Left ventricle myocardium inferior (tissue), 1 donor: ENCODE results near the gene S100A3. TPM values are rescaled to one million over a fixed set of nuclear protein-coding genes. Genes with fewer than 3 reads are reported as not detected.

ENCODE experiments used
- DNase-seq: peaks from one replicate; pipeline ENCODE4 v3.0.0-alpha.2; 2020
- H3K27ac ChIP-seq: fragments of 200-600 bp; replicated peaks from 2 replicates; pipeline ENCODE4 v1.8.0; 2021
- H3K27me3 ChIP-seq: fragments of 200-600 bp; 2 replicates; pipeline ENCODE4 v1.8.0; 2021; ENCODE audit warnings: low read depth
- H3K36me3 ChIP-seq: fragments of 200-600 bp; 2 replicates; pipeline ENCODE4 v1.8.0; 2021
- H3K4me1 ChIP-seq: fragments of 200-600 bp; 2 replicates; pipeline ENCODE4 v1.8.0; 2021
- H3K4me3 ChIP-seq: fragments of 200-600 bp; 2 replicates; pipeline ENCODE4 v1.8.0; 2021; ENCODE audit warnings: mild to moderate bottlenecking, moderate library complexity
- H3K9me3 ChIP-seq: fragments of 200-600 bp; replicated peaks from 2 replicates; pipeline ENCODE4 v1.8.0; 2021
- CTCF ChIP-seq: fragments of 200-600 bp; IDR thresholded peaks from 2 replicates; pipeline ENCODE4 v1.8.0; 2021; ENCODE audit warnings: antibody characterized with exemption, mild to moderate bottlenecking, borderline replicate concordance
- intact Hi-C: fragments of 100-400 bp; cut with micrococcal nuclease; formaldehyde crosslinking; loops from one replicate; pipeline ENCODE4 v1.11.0; 2022
- total RNA-seq: library from RNA; stranded (reverse); fragmentation: NEBNext Ultra II Directional; extraction: Animal tissue kit (Norgen Biotek cat#: 25700); gene quantifications from one replicate; pipeline ENCODE4 v1.2.1, GENCODE V29; 2021
- donor health status: DM: no; HTN: yes; CAD: no; lungs with severe emphysema.

Gene S100A3
- total RNA-seq, 1 donor from 2014 or later: 0.36 TPM

DNA sequence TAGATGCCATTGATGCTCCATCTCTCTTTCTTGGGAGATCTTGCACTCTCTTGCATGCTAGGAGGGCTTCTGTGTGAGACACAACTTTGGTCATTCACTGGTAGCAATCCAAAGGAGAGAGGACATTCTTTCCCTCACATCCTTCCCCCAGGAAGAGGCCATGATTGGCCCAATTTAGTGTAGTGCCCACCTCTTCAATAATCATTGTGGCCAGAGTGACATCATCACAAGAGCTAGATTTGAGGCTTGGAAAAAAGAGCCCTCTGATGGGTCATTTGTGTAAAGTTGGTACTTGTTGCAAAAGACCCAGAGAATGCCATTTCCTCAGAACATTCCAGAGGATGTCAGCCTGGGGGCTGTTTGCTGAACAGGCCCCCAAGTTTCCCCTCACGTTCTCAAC, 43.5 kb downstream of the S100A3 start:
- no peak overlapping the region for H3K27ac ChIP-seq

GRCh38 chr1:153503766-153504165, 45.3 kb downstream of the S100A3 start:
- Histone ChIP-seq H3K27ac (no peak overlapping the region), H3K36me3 (no peaks in the 10 kb centered on the region), H3K4me3 (no peak overlapping the region), H3K27me3 (no peaks in the 10 kb centered on the region), H3K9me3 (no peaks in the 10 kb centered on the region), H3K4me1 (peaks cover 25% of the 10 kb centered on the region)
- DNase-seq: no peak
- intact Hi-C loops: no loop called here
- no peak for TF ChIP-seq CTCF

More for the DNA sequence above, 43.5 kb downstream of the S100A3 start:
- no peak for DNase-seq
- Histone ChIP-seq H3K4me3 (no peak overlapping the region), H3K9me3 (no peaks in the 10 kb centered on the region), H3K27me3 (no peaks in the 10 kb centered on the region), H3K4me1 (peaks cover 25% of the 10 kb centered on the region), H3K36me3 (no peaks in the 10 kb centered on the region)
- intact Hi-C loops: no loop called here
- no peak for TF ChIP-seq CTCF

GRCh38 chr1:153498746-153499145, 50.3 kb downstream of the S100A3 start:
- Histone ChIP-seq H3K27ac (no peak overlapping the region), H3K36me3 (no peaks in the 10 kb centered on the region), H3K4me3 (no peak overlapping the region), H3K9me3 (no peaks in the 10 kb centered on the region), H3K4me1 (peaks cover 5% of the 10 kb centered on the region), H3K27me3 (no peaks in the 10 kb centered on the region)
- DNase-seq: no peak
- intact Hi-C loops: loop anchor here (5.0 kb wide), 1 partner anchor 146 kb away; no protein-coding TSS in a partner anchor
- no peak for TF ChIP-seq CTCF

Other genes with a start within 250 kb of the S100A3 start
- not detected for gene PGLYRP3, start 236.3 kb downstream of the S100A3 start, total RNA-seq
- not detected for gene PGLYRP4, start 200.4 kb downstream of the S100A3 start, total RNA-seq
- 62.2 TPM for gene S100A9, start 191.4 kb downstream of the S100A3 start, total RNA-seq
- 2.3 TPM for gene S100A12, start 173.6 kb downstream of the S100A3 start, total RNA-seq
- 26.6 TPM for gene S100A8, start 158.2 kb downstream of the S100A3 start, total RNA-seq
- gene S100A7A, start 132.7 kb downstream of the S100A3 start, total RNA-seq: not detected
- not detected for gene S100A7, start 88.6 kb downstream of the S100A3 start, total RNA-seq
- 336 TPM for gene S100A6, start 13.3 kb downstream of the S100A3 start, total RNA-seq
- gene S100A5, start 8.3 kb downstream of the S100A3 start, total RNA-seq: not detected
- 137 TPM for gene S100A4, start 3.5 kb downstream of the S100A3 start, total RNA-seq
- gene S100A2, start 16.6 kb upstream of the S100A3 start, total RNA-seq: 2.7 TPM
- 38.8 TPM for gene S100A16, start 63.9 kb upstream of the S100A3 start, total RNA-seq
- gene S100A14, start 67.1 kb upstream of the S100A3 start, total RNA-seq: 6.5 TPM
- 131 TPM for gene S100A13, start 78.2 kb upstream of the S100A3 start, total RNA-seq
- gene S100A1, start 79.2 kb upstream of the S100A3 start, total RNA-seq: 2,012 TPM
- gene CHTOP, start 84.8 kb upstream of the S100A3 start, total RNA-seq: 75.5 TPM
- 67.0 TPM for gene SNAPIN, start 109.4 kb upstream of the S100A3 start, total RNA-seq
- 61.6 TPM for gene ILF2, start 121.7 kb upstream of the S100A3 start, total RNA-seq
- 10.4 TPM for gene NPR1, start 129.4 kb upstream of the S100A3 start, total RNA-seq
- 34.3 TPM for gene INTS3, start 178.8 kb upstream of the S100A3 start, total RNA-seq
- gene SLC27A3, start 226.1 kb upstream of the S100A3 start, total RNA-seq: 10.5 TPM